NCI-H2171 (cell line): ENCODE measurements around the gene TIMM13.
A peak's percentile ranks its signal among the peaks of the same experiment; 100 is the strongest.
"Not testable (repeated sequence)": the region's sequence is repeated elsewhere in the genome, so short reads cannot be mapped to it uniquely, and the experiment has no call there.

Source experiments
- DNase-seq: peaks from one replicate; lab custom pipeline; 2025; lab: John Stamatoyannopoulos, UW

TIMM13 gene

DNA sequence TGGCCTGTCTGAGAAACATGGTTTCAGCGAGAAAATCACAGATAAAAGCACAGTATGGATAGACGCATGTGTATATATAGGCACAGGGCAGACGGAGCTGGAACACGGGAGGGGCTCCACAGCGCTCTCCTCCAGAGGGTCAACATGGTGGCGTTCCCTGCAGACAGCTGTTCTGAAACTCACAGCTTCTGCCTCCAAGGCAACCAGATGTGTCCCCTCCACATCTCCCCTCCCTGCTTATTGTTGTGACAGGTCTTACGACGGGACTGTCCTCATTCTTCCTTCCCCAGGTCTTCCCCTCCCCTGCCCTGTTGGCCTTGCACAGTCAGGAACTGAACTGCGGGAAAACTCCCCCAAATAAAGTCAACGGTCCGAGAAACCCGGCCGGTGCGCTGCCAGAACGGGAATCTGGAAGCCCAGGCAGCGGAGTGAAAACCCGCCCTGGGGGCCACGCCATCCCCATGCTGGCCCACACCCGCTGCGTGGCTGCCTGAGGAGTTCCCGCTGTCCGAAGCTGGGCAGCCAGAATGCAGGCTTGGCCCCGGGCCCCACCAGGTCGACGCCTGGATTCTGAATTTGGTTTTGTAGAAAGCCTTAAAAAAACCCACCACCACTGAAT is 2.6 kb upstream of the TIMM13 start:
- no peak for DNase-seq

DNA sequence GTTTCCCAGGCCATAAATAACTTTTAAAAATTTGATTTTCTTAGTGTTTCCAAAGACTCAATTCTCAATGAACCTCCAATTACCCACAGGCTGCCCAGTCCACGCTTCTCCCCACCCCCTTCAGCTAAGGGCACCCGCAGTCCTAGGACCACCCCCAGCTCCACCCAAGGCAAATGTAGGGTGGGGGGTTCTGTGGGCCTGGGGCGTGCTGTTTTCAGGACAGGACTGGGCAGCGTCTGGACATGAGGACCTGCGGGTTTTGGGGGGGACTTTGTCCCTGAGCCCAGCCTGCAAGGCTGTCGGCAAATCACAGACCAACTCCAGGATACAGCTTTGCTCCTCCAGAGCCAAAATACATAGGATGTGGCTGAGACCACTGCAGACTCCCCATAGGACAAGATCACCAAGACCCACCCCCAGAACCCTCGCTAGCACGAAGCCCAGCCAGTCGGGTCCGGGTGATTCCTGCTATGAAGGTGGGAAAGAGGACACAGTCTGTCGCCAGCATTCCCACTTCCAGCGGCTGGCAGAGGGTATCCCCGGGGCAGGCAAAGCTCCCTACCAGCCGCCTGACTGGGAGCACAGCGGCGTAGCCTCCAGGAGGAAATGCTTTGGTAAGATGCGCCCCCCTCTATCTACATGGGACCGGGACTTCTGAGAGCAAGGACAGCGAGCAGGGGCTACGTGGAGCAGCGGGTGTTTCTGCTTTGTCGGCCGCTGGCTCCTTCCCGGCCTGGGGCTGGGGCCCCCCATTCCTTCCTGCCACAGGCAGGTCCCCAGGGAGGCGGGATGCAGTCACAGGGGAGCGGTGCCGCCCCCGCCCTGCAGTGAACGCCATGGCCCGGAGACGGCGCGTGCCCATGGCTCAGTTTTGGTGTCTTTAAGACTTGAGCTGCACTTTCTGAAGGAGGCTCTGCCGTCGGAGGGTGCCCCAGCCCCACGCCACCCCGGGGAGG is 1.6 kb upstream of the TIMM13 start:
- no peak for DNase-seq

DNA sequence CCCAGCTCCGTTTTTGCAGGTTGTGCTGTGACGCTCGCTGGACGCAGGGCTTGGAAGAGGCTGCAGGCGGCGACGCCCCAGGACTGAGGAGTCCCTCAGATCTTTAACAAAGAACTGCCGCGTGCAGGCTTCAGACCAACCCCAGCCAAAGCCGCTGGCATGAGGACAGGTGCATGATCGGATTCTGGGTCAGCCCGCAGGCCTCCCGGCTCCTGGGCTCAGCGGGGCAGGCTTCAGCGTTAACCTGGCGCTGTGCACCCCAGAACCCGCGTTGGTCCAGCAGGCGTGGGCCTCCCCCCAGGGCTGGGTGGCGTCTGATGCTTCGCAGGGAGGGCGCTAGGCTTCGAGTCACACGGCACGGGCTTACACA is 920 bp upstream of the TIMM13 start:
- no peak for DNase-seq

DNA sequence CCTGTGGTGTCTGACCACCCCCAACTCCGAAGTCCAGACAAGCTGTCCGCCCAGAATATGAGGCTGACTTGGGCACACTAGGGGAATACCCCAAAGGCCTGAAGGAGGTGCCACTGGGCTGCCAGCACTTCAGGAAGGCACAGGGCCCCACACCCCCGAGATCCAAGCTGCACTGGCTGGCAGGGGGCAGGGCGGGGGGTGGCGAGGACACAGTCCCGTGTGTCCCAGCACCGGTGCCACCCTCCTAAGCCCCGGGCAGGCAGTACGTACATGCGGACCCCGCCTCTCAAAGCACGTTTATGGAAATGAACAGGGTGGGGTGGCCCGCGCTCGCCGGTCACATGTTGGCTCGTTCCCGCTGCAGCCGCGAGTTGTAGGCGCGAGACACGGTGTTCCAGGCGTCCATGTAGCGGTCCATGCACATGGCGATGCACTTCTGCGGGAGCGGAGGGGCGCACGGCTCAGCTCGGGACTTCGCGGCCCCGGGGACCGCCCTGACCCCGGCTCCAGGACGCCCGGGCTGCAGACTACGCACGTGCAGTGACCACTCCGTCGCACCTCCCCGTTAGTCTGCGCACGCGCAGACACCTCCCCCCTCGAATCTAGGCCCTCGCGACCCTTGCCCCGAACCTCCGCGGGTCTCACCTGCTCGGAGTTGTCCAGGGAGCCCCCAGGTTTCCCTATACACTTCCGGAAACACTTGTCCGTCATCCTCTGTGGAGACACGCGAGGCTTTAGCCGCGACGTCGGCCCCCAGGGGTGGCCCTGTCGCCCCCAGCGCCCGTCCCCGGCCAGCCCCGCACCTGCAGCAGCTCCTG is 566 bp downstream of the TIMM13 start:
- DNase-seq = peak; percentile 43

DNA sequence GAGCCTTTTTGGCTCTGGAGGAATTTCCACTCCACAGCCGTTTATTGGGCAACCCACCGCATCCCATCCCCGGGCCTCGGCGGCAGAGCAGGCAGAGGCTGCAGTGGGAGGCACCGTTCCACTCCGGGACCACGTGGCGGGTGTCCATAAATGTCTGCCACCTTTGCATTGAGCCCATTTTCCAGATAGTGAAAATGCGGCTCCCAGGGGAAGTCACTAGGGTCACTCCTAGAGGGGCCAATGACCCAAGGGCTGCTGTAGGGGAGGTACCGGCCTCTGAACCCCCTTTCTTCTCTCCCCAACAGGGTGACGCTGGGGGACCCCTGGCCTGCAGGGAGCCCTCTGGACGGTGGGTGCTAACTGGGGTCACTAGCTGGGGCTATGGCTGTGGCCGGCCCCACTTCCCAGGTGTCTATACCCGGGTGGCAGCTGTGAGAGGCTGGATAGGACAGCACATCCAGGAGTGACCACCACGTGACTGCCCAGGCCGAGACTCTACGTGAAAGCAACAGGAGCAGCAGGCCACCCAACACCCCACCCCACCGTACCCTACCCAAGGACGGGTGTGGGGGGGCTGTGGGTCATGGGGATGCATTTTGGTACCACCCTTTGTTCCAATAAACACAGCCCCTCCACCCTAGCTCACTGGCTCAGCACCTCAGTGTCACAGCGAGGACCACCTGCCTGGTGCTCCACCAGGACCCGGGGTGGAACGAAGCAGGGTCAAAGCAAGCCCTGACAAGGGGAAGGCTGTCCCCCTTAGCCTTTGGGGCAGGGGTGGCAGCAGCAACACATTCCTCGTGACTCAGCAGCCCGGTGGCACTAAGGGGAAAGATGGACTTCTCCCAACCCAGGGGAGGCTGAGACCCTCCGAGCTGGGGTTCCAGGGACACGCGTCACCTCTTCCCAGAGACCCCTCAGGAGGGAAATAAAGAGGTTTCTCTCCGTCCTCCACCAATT is 1.5 kb downstream of the TIMM13 start:
- no peak for DNase-seq

DNA sequence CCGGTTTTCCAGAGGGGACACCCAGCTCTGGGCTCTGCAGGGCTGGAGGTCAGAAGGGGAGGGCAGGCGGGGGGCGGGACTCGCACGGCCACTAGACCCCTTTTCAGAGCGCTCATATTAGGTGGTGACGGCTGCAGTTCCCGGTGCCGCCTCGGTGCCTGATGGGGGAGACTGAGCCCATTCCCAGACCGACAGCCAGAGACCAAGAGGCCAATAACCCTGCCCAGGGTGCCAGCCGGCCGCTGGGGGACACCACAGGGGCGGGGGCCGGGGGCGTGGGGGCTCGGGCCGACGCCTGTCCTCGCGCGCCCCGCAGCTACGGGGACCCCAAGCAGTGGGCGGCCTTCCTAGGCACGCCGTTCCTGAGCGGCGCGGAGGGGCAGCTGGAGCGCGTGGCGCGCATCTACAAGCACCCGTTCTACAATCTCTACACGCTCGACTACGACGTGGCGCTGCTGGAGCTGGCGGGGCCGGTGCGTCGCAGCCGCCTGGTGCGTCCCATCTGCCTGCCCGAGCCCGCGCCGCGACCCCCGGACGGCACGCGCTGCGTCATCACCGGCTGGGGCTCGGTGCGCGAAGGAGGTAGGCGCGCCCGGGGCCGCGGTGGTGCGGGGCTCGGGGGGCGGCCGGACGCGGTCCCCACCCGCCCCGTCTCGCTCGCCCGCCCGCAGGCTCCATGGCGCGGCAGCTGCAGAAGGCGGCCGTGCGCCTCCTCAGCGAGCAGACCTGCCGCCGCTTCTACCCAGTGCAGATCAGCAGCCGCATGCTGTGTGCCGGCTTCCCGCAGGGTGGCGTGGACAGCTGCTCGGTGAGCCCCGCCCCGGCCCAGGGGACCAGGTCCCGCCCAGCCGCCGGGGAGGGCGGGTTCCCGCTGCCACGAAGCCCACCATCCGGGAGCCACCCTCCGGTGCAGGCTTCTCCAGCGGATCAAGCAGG is 2.4 kb downstream of the TIMM13 start:
- DNase-seq = no peak

DNA sequence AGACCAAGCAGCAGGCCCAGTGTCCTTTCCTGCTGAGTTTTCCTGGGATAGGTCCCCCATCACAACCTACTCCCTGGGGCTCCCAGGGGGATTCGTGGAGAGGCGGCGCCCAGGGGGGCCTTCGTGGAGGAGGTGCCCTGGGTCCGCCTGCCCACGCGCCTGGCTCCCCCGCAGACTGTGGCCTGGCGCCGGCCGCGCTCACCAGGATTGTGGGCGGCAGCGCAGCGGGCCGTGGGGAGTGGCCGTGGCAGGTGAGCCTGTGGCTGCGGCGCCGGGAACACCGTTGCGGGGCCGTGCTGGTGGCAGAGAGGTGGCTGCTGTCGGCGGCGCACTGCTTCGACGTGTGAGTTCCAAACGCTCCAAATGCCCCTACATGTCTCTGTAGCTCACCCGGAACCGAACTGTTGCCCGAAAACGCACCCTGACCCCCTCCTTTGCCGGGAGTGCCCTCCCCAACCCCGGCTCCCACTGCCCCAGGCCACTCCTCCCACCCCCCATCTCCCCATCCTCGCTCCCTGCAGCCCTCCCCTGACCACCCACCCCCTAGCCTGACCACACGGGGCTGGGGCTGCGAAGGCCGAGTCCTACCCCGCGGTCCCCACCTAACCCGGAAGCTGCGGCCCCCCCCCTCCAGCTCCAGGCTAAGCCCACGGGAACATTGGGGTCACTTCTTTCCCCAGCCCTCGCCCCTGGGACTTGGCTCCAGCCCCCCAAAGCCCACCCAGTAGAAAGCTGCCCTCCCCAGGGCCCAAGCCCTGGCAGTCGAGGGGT is 3.3 kb downstream of the TIMM13 start:
- no peak for DNase-seq

DNA sequence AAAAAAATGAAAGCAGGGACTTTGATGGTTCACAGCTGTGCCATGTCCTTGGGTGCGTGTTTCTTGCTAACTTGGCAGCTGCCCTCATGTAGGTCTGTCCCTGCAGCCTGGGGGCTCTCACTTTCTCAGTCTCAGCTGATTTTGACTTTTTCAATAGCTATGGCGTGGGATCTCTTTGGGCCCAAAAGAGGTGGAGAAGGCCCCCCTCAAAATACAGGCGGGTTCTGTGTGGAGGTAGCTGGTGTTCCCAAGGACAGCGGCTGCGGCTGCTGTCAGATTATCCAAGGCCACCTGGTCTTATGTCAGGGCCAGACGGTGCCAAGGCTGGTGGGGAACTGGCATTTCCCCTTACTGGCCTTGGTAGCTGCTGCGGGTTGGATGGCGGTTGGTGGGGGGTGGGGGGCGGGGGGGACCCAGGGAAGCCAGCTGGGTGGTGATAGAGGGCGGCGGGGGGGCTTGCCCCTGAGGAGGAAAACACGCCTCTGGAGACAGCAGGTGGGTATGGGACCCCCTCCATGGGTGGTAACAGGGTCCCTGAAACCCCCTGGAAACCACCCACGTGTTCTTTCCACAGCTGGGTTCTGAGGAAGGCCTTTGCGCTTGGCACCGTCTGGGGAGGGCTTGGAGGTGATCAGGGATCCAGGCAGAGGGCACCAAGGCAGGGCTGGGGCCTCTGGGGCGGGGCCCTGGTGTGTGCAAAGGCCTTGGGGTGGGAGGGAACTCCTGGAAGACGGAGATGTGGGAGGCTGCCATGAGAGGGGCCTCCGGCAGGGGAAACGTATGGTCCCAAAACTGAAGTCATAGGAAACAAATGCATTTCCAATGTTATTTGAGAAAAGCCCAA is 4.1 kb downstream of the TIMM13 start:
- DNase-seq = no peak

DNA sequence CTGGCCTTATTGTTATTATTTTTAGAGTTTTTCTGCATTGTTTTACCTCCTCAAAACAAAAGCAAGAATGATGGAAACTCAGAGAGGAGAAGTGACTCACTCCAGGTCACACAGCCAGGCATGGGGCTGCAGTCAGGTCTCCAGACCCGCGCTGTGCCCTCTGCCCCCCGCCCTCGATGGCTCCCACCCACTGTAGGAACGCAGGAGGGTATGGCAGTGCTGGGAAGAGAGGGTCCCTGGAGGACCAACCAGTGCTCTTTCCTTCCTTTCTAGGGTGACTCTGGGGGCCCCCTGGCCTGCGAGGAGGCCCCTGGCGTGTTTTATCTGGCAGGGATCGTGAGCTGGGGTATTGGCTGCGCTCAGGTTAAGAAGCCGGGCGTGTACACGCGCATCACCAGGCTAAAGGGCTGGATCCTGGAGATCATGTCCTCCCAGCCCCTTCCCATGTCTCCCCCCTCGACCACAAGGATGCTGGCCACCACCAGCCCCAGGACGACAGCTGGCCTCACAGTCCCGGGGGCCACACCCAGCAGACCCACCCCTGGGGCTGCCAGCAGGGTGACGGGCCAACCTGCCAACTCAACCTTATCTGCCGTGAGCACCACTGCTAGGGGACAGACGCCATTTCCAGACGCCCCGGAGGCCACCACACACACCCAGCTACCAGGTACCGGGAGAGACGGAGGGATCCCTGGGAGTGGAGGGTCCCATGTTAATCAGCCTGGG is 5.6 kb downstream of the TIMM13 start:
- no peak for DNase-seq

DNA sequence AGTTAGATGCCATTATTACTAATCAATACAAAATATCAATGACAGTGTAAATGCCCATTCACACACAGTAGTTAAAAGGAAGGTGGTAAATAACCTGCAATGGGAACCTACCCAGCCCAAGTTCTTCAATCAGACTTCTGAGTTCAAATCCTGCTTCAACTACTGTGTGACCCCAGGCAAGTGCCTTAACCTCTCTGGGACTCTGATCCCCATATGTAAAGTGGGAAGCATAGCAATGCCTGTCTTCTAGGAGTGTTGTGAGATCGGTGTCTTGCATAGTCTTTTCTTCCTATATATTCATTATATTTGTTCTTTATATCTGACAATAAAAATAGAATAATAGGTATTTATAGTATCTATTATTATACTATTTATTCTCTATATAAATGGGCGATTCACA is 6.9 kb downstream of the TIMM13 start:
- DNase-seq = no peak

DNA sequence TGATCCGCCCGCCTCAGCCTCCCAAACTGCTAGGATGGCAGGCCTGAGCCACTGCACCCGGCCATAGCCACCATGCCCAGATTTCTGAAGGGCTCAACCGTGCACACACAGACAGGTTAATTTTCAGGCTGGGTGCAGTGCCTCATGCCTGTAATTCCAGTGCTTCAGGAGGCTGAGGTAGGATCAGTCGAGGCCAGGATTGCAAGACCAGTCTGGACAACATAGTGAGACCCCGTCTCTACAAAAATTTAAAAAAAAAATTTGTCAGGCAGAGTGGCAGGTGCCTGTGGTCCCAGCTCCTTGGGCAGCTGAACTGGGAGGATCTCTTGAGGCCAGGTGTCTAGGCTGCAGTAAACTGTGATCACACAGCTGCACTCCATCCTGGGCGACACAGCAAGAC is 7.6 kb downstream of the TIMM13 start:
- no peak for DNase-seq

DNA sequence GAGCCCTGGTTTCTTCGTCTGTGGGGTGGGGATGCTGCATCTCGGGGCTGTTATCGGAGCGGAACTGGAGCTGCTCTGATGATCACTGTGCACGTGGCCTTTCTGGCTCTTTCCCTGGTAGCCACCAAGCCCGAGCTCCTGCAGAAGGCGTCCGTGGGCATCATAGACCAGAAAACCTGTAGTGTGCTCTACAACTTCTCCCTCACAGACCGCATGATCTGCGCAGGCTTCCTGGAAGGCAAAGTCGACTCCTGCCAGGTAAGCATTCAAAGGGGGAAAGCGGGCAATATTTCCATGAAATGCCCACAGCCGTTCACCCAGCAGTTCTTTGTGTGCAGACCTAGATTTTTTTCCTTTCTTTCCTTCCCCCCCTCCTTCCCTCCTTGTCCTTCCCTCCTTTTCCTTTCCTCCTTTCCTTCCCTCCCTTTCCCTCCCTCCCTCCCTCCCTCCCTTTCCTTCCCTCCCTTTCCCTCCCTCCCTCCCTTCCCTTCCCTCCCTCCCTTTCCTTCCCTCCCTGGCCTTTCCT is 9.4 kb downstream of the TIMM13 start:
- DNase-seq = no peak

DNA sequence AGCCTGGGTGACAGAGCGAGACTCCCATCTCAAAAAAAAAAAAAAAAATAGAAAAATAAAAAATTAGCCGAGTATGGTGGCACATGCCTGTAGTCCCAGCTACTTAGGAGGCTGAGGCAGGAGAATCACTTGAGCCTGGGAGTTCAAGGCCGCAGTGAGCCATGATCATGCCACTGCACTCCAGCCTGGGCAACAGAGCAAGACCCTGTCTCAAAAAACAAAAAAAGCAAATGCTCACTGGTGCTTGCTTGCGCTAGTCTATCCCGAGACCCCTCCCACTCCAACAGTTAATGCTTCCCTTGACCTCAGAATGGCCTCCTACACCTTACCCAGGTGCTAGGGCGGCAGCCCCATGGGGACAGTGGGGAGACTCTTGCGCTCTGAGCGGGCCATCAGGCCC is 9.9 kb downstream of the TIMM13 start:
- DNase-seq = not testable (repeated sequence)

DNA sequence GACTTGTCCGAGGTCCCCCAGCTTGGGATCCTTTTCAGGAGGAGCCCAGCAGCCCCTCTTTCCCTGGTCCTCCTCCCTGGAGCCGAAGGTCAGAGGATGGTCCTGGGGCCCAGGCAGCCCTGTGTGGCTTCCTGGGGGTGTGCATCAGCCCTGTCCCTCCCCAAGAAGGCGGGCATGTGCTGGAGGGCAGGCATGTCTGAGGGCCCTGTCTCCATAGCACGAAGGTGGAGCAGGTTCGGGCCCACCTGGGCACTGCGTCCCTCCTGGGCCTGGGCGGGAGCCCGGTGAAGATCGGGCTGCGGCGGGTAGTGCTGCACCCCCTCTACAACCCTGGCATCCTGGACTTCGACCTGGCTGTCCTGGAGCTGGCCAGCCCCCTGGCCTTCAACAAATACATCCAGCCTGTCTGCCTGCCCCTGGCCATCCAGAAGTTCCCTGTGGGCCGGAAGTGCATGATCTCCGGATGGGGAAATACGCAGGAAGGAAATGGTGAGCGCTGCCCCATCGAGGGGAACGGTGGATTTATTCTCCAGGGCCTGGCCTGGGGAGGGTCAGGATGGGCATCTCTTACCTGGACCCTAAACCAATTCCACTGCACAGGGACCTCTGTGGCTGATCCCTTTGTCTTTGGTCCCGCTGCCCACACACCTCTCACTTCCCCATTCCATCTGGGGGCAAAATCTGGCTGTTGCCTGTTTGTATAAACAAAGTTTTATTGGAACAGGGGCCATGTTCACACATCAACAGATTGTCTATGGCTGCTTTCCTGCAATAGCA is 10.9 kb downstream of the TIMM13 start:
- DNase-seq = no peak

DNA sequence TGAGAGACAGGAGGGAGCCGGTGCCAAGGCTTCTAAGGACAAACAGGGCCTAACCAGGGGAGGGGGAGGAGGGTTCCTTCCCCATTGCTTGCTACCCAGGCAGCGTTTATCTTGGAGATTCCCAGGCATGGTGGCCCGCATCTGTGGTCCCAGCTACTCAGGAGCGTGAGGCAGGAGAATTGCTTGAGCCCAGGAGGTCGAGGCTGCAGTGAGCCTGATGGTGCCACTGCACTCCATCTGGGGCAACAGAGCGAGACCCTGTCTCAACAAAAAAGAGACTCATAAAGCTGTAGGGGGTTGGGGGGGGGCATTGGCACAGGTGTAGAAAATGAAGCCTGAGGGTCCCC is 11.4 kb downstream of the TIMM13 start:
- no peak for DNase-seq

DNA sequence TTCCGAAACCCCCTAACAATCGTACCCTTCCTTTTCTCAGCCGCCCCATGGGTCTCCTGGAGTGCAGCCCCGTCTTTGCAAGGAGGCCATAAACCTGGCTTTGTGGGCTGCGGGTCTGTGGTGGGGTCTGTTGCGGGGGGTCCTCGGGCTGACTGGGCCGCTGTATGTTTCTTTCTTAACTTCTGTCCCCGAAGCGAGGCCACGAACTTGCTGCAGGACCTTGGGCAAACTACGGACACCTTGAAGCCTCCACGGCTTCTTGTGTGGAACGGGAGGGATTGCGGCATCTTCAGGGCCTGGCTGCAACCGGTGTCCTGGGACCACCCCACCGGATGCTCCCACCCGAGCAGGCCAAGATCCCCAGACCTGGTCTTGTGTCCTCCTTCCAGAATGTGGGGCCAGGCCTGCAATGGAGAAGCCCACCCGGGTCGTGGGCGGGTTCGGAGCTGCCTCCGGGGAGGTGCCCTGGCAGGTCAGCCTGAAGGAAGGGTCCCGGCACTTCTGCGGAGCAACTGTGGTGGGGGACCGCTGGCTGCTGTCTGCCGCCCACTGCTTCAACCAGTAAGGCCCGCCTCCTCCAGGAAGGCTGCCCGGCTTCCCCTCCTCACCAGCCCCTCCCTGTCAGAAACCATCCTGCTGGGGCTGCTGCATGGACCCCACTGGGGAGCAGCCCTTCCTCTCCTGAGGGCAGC is 12.0 kb downstream of the TIMM13 start:
- no peak for DNase-seq
